Frontal cortex (tissue), 4 donors: ENCODE results near the gene LPAR1. TPM values are rescaled to one million over a fixed set of nuclear protein-coding genes. Genes with fewer than 3 reads are reported as not detected.
"Not testable (repeated sequence)": the region's sequence is repeated elsewhere in the genome, so short reads cannot be mapped to it uniquely, and the experiment has no call there.

Source experiments
- DNase-seq, 2 donors: peaks; one replicate each; pipeline ENCODE4 v3.0.0; 2012; ENCODE audit warnings: low spot score in 2 of 2
- FAIRE-seq: peaks from 2 replicates; lab custom pipeline; 2012; peaks lifted over from hg19 to GRCh38; lab: Jason Lieb, UNC
- small RNA-seq: library from RNA; depleted of rRNA; stranded (forward); fragments of <200 nt; gene quantifications from one replicate; pipeline ENCODE3, GENCODE V24; 2014
- total RNA-seq: library from RNA; depleted of rRNA; stranded (reverse); fragments of >200 nt; gene quantifications from one replicate; pipeline ENCODE4 v1.2.3, GENCODE V29; 2014
- donor health status: control.
- donor health status: control.
- donor health status: control.

Gene LPAR1
- total RNA-seq, 1 donor from 2014 or later = 24.5 TPM

GRCh38 chr9:110844121-110844520, 194.1 kb downstream of the LPAR1 start:
- FAIRE-seq (no peak), DNase-seq (no peak)

- no peak for DNase-seq
- no peak for FAIRE-seq
Observed at GRCh38 chr9:110842986-110843385, 195.3 kb downstream of the LPAR1 start.

- DNase-seq (no peak), FAIRE-seq (no peak)
Observed at GRCh38 chr9:110842169-110842568, 196.1 kb downstream of the LPAR1 start.

- FAIRE-seq (no peak), DNase-seq (no peak)
Observed at GRCh38 chr9:110837401-110838005, 200.8 kb downstream of the LPAR1 start.

GRCh38 chr9:110835859-110836271, 202.4 kb downstream of the LPAR1 start:
- FAIRE-seq = no peak
- DNase-seq = no peak

GRCh38 chr9:110835404-110835803, 202.9 kb downstream of the LPAR1 start:
- no peak for DNase-seq
- FAIRE-seq = no peak

GRCh38 chr9:110832926-110833325, 205.3 kb downstream of the LPAR1 start:
- no peak for FAIRE-seq
- DNase-seq = no peak

- no peak for DNase-seq
- FAIRE-seq = no peak
Observed at GRCh38 chr9:110830495-110830894, 207.8 kb downstream of the LPAR1 start.

GRCh38 chr9:110828264-110828663, 210.0 kb downstream of the LPAR1 start:
- DNase-seq = peak; percentile 14 to 26
- FAIRE-seq = no peak

- not testable (repeated sequence) for DNase-seq, FAIRE-seq
Observed at GRCh38 chr9:110826400-110826799, 211.9 kb downstream of the LPAR1 start.

GRCh38 chr9:110825950-110826349, 212.3 kb downstream of the LPAR1 start:
- FAIRE-seq (no peak), DNase-seq (no peak)

GRCh38 chr9:110825129-110825528, 213.1 kb downstream of the LPAR1 start:
- DNase-seq, FAIRE-seq: not testable (repeated sequence)

Small RNA genes lying within 50 kb of the gene (small RNA-seq; reads per million reads assigned to genes)
- gene RF00019 = not detected
- not detected for gene RNU6-432P
